ENCODE data around the gene MLXIPL. TPM values are rescaled to one million over a fixed set of nuclear protein-coding genes. Genes with fewer than 3 reads are reported as not detected.

MLXIPL gene
- total RNA-seq, 1 donor from 2014 or later: 11.1 TPM

GRCh38 chr7:73626814-73627213, 2.5 kb upstream of the MLXIPL start:
- Histone ChIP-seq H3K27me3 (peaks cover 48% of the 10 kb centered on the region), H3K27ac (no peak overlapping the region), H3K9me3 (no peaks in the 10 kb centered on the region), H3K4me3 (no peak overlapping the region), H3K36me3 (no peaks in the 10 kb centered on the region), H3K4me1 (peaks cover 9% of the 10 kb centered on the region)
- intact Hi-C loops (cut with DNase I): no loop called here
- no peak for TF ChIP-seq CTCF (IDR thresholded peaks at IDR 0.05)
- ATAC-seq: no peak
- DNase-seq: no peak

- H3K9me3 ChIP-seq: no peaks in the 10 kb centered on the region
- H3K27me3 ChIP-seq: peaks cover 56% of the 10 kb centered on the region
- no peak overlapping the region for H3K4me3 ChIP-seq
- peaks cover 9% of the 10 kb centered on the region for H3K4me1 ChIP-seq
- ATAC-seq: no peak
- DNase-seq: no peak
- H3K27ac ChIP-seq: no peak overlapping the region
- no peaks in the 10 kb centered on the region for H3K36me3 ChIP-seq
- intact Hi-C loops (cut with DNase I): no loop called here
- TF ChIP-seq CTCF (IDR thresholded peaks at IDR 0.05): no peak
Observed at GRCh38 chr7:73625276-73625675, 954 bp upstream of the MLXIPL start.

- Histone ChIP-seq H3K36me3 (no peaks in the 10 kb centered on the region), H3K4me3 (peak overlapping the region; percentile 56), H3K27ac (no peak overlapping the region), H3K27me3 (peaks cover 56% of the 10 kb centered on the region), H3K4me1 (peaks cover 9% of the 10 kb centered on the region), H3K9me3 (no peaks in the 10 kb centered on the region)
- intact Hi-C loops (cut with DNase I): no loop called here
- DNase-seq (no peak), ATAC-seq (no peak)
- TF ChIP-seq CTCF (IDR thresholded peaks at IDR 0.05): no peak
Observed at GRCh38 chr7:73624669-73625001, 313 bp upstream of the MLXIPL start.

GRCh38 chr7:73622909-73623797, 1.2 kb downstream of the MLXIPL start:
- intact Hi-C loops (cut with DNase I): no loop called here
- DNase-seq (peak; percentile 76), ATAC-seq (peak; percentile 35)
- peak overlapping the region; percentile 56 for H3K4me3 ChIP-seq
- H3K4me1 ChIP-seq: peaks cover 9% of the 10 kb centered on the region
- H3K27me3 ChIP-seq: peaks cover 46% of the 10 kb centered on the region
- no peaks in the 10 kb centered on the region for H3K9me3 ChIP-seq
- no peaks in the 10 kb centered on the region for H3K36me3 ChIP-seq
- H3K27ac ChIP-seq: no peak overlapping the region
- no peak for TF ChIP-seq CTCF (IDR thresholded peaks at IDR 0.05)

- intact Hi-C loops (cut with DNase I): no loop called here
Observed at GRCh38 chr7:73622527-73622908, 1.8 kb downstream of the MLXIPL start.

More at GRCh38 chr7:73622527-73622908, 1.8 kb downstream of the MLXIPL start:
- no peaks in the 10 kb centered on the region for H3K9me3 ChIP-seq
- no peak for ATAC-seq
- no peak for DNase-seq
- peaks cover 46% of the 10 kb centered on the region for H3K27me3 ChIP-seq
- TF ChIP-seq CTCF (IDR thresholded peaks at IDR 0.05): no peak
- peaks cover 9% of the 10 kb centered on the region for H3K4me1 ChIP-seq
- H3K36me3 ChIP-seq: no peaks in the 10 kb centered on the region
- H3K4me3 ChIP-seq: peak overlapping the region; percentile 56
- H3K27ac ChIP-seq: no peak overlapping the region

All from upper lobe of right lung (tissue), 1 donor.